Inflammatory macrophage treated with lipopolysaccharide for 1 hour (primary cell): ENCODE results near the gene SUSD4.

Source experiments
- DNase-seq, 2 donors: peaks; one replicate each; pipeline ENCODE4 v3.0.0-alpha.2; 2020 to 2022

SUSD4 gene

DNA sequence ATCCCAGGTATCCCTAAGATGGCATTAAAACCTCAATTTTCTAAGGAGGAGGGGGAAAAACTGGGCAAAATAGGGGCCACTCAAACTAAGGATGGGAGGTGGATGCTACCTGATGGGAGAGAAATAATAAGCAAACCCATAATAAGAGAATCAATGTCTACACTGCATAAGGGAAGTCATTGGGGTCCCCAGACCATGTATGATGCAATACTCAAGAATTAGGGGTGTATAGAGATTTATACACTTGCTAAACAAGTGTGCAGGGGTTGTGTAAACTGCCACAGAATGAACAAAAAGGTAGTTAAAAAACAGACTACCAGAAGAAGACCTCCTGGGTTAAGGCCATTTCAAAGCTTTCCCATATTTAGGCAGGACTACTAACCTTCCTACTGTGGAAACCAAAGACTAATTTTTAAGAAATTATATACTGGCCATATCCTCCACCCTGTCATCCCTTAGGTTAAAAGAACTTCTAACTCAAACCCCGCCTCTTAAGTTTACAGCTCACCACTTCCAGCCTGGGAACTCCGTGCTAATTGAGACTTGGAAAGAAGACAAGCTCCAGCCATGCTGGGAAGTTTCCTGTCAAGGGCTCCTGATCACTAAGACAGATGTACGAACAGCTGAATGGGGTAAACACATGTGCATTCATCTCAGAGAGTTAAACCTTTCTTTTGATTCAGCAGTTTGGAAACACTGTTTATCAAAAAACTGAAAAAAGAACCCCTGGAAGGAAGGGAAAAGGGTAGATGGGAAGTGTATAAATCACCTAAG, 156.5 kb downstream of the SUSD4 start:
- DNase-seq = no peak

DNA sequence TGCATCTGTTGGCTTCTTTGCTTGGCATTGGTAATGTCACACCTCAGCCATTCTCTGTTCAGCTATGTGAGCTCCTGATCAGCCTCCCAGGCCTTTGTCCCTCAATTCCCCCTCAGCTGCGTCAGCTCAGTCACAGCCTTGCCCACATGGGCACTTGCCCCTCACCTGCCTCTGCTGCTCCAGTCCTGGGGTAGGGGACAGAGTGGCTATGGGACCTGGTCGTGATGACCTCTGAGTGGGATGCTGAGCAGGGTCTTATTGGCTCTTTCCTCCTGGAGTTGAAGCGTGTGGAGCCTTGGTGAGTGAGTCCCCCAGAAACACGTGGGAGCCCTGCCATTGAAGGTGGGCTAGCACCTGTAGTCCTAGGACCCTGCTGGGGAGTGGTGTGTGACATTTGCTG, 159.6 kb downstream of the SUSD4 start:
- DNase-seq = no peak

DNA sequence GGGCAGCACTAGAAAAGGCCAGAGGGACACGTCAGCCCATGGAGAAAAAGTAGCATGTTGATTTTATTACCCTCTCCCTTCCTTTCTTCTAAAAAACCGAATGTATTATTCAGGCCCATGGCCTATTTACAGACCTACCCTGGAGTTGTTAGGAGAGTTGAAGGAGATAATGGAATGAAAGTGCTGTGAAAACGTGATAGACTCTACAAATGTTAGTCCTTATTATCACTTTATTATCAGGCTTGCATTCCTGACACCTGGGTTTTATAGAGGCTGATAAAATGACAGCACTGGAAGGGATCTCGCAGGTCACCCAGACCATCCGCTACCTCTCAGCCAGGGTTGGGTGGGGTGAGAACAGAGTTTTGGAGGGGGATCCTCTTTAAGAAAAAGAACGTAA, 160.3 kb downstream of the SUSD4 start:
- DNase-seq = no peak

DNA sequence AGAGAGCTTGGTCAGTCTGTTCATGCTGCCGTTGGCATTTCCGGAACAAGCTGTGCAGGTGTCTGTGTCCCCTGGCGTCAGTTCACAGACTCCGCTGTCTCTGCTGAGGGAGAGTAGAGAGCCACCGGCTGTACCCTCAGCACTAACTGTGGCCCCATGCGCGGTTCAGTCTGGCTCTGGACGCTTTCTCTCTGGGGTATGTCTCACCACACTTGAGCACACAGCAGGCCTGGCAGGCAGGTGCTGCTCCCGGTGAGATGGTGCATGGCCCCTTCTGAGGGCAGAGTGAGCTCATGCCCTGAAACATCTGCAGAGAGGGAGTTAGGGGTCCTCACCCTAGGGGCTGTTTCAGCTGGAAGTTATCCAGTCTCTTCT, 161.0 kb downstream of the SUSD4 start:
- DNase-seq = no peak

DNA sequence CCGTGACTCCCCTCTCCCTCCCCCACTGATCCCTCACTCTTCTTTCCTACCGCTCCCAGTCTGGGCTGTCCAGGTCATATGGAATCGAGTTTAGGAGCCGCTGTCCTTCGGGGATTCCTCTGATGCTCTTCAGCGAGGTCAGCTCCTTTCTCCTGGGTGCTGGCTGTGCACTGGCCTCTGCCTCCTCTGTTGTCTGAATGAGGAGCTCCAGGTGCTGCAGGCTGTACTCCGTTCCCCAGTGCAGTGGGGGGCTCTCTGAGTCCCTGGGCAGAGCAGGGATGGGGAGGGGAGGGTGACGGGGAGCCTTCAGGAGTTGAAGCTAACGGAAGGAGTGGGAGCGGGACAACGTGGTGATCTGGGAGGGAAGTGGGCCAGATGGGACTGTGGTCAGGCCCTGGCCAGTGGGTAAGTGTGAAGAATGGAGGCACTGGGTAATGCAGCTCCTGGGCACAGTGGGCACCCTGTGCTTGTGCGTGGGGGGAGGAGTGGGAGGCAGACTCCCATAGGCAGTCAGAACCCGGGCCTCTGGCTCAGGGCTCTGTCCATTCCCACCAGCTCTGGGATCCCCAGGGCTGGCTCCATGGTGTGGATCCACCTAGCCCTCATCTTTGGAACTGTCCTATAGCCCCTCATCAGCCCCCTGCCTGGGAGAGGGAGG, 161.5 kb downstream of the SUSD4 start:
- no peak for DNase-seq

DNA sequence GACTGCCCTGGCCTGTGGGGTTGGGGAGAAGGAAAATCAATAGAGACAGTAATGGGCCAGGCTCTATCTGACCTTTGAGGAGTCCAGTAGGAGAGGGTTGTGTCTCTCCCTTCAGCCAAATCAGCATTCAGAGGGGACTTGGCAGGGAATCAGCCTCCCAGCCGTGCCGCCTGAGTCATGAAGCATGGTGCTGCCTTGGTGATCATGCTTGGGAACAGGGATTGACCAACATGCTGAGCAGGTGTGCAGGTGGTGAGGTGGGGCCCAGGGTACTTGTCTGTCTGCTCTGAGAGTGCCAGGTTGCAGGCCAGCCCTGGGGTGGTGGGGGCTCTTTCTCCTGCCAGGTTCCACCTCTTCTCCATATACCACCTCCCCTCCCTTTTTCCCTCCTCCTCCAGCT, 162.0 kb downstream of the SUSD4 start:
- no peak for DNase-seq

DNA sequence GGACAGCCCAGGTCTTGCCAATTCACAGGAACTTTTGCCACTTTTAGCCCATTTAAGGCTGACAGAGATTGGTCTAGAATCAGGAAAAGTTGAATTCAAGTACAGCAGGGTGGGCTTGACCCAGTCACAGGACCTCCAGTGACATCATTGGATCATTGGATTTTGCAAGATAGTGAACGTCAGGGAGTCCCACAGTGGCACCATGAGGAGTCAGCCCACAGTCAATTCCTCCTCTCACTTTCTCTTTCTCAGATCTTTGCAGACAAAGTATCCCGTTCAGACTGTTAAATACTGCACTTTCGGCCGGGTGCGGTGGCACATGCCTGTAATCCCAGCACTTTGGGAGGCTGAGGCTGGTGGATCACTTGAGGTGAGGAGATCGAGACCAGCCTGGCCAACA, 163.1 kb downstream of the SUSD4 start:
- peak; percentile 34 to 36 for DNase-seq

DNA sequence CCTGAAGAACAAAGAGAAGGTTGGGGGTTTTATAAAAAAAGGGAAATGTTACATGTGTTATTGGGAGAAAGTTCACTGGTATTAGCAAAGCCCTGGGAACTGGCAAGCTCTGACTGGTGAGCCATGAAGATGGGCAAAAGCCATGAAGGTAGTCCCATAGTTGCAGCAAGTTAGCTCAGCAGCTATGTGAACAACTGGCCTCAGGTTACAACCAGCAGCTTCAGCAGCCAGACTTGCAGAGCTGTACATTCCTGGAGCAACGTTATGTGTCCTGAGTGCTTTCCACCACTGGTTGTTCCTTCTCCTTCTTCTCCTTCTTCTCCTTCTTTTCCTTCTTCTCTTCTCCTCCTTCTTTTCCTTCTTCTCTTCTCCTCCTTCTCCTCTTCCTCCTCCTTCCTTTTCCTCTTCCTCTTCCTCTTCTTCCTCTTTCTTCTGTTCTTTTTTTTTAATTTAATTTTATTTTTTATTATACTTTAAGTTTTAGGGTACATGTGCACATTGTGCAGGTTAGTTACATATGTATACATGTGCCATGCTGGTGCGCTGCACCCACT, 164.8 kb downstream of the SUSD4 start:
- peak; percentile 22 to 29 for DNase-seq

DNA sequence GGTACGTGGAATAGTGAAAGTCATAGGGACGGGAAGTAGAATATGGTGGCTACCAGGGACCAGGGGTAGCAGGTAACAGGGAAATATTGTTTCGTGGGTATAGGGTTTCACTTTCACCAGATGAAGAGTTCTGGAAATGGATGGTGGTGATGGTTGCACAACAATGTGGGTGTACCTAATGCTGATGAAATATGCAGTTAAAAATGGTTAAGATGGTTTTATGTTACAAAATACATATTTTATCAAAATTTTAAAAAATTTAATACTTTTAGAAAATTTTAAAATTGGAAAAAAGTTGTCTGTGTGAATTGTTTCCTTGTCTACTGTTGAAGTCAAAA, 165.4 kb downstream of the SUSD4 start:
- DNase-seq = peak; percentile 44 to 50

DNA sequence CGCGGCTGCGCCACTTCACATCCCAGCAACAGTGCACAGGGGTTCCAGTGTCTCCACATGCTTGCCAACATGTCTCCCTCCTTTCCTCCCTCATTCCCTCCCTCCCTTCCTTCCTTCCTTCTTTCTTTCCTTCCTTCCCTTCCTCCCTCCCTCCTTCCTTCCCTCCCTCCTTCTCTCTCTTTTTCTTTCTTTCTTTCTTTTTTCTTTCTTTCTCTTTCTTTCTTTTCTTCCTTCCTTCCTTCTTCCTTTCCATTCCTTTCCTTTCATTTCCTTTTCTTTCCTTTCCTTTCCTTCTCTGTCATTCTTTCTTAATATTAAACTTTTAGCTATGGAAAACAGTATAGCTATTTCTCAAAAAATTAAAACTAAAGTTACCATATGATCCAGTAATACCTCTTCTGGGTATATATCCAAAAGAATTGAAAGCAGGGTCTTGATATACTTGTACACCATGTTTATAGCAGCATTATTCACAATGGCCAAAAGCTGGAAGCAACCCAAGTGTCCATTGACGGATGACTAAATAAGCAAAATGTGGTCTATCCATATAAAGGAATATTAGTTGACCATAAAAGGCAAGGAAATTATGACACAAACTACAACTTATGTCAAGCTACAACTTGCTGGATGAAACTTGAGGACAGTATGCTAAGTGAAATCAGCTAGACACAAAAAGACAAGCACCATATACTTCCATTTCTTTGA, 165.9 kb downstream of the SUSD4 start:
- DNase-seq = no peak

DNA sequence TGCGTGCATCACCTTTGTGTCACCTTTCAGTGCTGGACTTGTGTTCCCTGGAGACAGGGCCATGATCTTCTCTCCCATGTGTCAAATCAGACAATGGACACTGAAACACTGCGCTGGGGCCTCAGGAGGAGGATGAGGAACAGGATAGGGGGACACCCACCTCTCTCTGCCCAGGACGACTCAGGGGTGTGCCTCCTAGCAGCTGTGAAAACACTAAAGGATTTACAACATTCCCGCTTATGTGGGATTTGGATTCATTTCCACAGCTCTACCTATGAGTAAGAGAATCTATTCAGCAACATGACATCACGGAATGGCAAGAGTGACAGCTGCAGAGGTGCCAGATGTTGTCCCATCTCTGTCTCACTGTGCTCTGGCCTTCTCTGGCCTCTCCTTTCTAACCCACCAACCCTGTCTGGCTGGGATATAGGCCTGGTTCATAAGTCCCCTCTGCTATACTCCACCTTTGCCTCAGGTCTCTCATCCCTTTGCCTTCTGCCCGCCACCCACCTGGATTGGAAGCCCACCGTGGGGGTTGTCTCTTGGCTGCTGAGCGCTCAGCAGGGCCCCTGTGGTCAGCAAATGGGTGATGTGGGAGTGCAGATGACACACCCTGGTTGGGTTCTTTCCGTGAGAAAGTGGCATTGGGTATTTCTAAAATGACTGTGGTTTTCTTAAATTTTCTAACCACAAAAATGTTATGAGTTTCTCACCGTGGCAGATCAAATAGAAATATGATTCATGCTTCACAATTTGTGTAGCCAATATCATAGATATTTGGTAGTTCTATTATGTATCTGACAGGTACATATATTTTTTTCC, 173.9 kb downstream of the SUSD4 start:
- DNase-seq = peak in 1 of 2 donors; percentile 56

DNA sequence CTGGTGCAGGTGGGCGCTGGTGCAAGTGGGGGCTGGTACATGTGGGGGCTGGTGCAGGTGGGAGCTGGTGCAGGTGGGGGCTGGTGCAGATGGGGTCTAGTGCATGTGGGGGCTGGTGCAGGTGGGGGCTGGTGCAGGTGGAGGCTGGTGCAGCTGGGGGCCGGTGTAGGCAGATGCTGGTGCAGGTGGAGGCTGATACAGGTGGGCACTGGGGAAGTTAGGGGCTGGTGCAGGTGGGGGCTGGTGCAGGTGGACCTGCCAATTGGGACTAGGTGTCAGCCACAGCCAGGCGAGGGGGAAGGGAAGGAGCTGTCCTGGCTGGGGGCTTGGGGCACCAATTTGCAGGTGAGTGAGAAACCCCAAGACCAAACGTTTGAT, 174.5 kb downstream of the SUSD4 start:
- no peak for DNase-seq

DNA sequence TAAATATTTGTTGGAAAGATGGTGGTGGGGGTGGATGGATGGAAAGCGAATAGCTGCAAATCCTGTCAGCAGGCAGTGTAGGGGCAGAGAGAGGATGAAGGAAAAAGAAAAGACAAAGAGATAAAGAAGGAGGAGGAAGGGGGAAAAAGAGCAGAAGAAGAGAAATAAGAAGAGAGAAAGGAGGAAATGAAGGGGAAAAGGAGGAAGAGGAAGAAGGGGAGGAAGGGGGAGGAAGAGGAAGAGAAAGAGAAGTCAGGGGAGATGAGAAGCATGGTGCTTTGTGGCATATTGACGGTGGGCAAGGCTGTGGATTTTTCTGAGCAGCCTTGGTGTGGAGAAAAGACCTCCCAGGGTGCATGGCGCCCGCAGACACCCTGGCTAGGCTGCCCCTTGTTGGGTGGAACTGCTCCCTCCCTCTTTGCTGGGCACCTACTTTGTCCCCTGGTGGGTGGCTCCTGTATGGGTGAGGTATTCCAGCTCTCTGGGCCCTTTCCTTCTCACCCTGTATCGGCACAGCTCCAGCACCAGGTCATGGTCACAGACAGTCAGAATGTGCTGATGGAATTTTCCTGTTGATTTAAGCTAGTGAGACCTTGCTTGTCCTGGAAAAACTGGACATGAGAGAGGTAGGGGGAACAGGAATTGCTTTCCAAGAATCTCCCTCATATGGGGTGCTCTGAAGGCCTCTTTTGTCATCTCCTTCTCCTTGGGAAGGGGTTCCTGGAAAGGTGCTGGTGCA, 175.2 kb downstream of the SUSD4 start:
- DNase-seq = no peak

DNA sequence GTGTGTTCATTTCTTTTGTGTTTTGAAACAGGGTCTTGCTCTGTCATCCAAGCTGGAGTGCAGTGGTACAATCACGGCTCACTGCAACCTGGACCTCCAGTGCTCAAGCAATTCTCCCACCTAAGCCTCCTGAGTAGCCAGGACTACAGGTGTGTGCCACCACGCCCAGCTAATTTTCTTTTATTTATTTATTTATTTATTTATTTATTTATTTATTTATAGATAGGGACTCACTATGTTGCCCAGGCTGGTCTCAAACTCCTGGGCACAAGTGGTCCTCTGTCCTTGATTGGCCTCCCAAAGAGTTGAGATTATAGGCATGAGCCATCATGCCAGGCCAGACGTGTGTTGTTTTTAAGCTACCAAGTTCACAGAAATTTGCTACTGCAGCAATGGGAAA, 177.2 kb downstream of the SUSD4 start:
- DNase-seq = no peak

DNA sequence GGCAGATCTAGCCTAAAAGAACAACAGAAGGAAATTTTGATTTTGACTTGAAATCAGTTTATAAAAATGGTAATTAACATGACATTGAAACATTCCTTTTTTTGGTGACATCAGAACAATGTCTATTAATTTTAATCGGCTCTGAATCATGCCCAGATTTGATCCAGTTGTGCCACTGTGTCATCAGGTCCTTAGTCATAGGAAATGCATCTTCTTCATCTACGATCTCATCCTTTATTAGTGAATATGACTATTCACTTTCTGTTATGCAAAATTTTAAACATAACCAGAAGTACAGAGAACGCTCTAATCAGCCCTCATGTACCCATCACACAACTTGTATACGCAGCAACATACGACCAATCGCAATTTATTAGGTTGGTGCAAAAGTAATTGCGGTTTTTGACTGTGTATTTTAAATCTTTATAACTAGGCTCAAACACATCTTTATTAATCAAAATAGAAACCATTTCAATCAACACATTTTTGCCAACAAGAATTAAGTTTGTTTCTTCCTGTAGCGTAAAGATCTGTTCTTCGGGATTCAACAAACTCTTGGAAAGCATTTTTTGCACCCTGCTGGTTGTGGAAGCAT, 180.6 kb downstream of the SUSD4 start:
- peak; percentile 47 for DNase-seq

DNA sequence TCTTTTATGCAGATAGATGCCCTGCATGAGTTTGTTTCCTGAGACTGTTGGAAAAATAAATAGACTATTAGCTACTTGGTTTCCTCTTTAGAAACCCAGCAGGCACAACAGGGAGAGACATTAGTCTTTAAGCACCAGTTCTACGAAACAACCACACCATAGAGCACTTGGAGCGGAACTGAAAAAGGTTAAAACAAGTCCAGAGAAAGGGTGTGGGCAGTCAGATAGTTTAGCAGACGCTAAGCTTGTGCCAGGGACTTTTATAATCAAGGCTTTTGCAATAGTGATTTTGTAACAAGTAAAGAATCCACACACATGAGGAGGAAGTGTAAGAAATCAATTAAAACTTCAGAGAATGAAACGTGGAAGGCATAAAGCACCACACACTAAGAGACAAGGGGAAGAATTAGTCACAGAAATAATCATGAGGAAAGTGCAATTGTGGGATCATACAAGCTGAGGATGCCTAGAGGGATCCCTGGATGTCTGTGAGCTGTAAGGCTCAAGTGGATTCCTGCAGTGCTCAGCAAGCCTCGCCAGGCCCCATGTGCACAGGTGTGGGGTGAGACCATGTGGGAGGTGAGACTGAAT, 183.2 kb downstream of the SUSD4 start:
- DNase-seq = peak; percentile 94 to 98

DNA sequence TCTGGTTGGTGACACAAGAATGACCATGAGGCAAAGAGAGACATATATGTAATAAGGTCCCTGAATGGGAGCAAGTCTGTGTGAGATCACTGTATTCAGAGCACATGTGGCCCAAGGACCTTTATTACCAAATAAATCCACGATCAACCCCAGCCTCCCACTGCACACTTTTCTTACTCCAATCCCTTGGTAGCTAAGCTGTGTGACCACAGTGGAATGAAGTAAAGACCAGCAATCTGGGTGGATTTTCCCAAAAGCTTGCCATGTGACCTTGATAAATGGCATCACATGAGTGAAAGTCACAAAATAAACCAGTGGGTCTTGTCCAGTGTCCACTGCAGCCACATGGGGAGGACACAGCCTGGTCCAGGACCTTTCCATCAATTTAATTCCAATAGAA, 184.2 kb downstream of the SUSD4 start:
- peak; percentile 67 to 92 for DNase-seq

DNA sequence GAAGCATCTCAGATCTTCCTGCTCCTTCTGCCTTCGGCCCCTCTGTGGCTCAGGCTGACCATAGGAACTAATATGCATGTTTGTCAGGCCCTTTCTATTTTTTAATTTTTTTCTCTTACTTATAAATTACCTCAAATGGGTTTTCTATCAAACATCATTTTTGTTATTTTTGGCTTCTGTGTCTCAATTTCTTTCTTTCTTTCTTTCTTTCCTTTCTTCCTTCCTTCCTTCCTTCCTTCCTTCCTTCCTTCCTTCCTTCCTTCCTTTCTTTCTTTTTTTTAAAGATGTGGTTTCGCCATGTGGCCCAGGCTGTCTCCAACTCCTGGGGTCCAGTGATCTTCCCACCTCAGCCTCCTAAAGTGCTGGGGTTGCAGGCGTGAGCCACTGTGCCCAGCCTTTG, 184.7 kb downstream of the SUSD4 start:
- no peak for DNase-seq

DNA sequence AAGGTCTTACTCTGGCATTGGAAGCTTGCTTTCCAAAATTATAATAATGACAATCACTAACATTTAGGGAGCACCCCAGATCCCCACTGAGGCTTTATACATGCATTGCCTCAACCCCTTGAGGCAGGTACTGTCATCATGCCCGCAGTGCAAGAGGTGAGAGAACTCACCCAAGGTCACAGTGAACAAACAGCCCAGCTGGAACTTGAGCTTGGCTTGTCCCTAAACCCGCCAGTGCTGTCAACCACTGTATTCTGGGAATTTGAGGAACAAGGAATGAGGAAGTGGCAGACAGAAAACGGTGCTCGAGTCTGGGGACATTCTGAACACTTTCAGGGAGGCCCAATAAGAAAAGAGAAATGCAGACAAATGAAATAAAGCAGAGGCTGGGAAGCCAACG, 186.3 kb downstream of the SUSD4 start:
- DNase-seq = peak; percentile 81 to 83

DNA sequence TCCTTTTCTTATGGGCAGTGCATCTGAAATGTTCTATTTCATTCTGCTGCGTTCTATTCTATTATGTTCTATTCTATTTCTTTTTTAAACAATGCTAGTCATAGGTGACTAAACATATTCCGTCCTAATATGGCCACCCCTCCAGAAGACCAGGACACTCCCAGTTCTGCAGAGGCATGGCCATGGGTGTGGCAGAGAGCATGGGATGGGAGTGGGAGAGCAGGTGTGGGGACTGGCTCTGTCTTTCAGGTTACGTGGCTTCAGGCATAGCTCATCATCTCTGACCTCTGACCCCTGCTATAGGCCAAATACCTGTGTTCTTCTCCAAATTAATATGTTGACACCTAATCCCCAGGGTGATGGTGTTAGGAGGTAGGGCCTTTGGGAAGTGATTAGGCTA, 187.5 kb downstream of the SUSD4 start:
- DNase-seq = no peak

DNA sequence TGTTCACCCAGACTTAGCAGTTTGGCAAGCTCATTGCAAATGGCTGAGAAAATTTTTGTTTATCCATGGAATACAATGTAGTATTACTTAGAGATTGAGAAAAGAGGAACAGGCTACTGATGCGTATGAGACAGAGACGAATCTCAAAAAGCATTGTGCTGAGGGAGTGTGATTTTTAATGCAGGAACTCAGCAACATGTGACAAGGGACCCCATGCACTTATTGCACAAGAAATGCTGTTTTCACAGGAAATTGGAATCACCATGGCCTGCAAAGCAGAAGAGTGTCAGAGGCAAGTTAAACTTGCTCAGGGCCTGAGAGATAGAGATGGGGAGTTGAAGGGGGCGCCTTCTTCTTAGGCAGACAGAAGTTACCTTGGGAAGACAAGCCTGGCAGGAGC, 188.3 kb downstream of the SUSD4 start:
- peak; percentile 74 to 90 for DNase-seq

DNA sequence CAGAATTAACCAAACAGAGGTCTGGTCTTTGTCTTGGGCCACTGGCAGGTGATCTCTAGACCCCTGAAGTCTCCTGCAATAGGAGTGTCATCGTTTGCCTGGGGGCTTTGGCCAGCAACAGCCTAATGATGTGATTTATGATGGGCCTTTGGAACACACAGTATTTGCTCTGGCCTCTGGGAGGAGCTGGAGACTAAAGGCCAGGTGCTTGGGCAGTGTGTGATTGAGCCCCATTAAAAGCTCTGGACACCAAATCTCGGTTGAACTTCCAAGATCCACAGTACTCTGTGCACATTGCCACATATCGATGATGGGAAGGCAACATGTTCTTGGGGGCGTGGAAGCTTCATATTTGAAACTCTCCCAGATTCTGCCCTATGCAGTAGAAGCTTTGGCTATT, 188.9 kb downstream of the SUSD4 start:
- DNase-seq = peak in 1 of 2 donors; percentile 25
